ENCODE measurements around the gene OTOS.

OTOS gene

DNA sequence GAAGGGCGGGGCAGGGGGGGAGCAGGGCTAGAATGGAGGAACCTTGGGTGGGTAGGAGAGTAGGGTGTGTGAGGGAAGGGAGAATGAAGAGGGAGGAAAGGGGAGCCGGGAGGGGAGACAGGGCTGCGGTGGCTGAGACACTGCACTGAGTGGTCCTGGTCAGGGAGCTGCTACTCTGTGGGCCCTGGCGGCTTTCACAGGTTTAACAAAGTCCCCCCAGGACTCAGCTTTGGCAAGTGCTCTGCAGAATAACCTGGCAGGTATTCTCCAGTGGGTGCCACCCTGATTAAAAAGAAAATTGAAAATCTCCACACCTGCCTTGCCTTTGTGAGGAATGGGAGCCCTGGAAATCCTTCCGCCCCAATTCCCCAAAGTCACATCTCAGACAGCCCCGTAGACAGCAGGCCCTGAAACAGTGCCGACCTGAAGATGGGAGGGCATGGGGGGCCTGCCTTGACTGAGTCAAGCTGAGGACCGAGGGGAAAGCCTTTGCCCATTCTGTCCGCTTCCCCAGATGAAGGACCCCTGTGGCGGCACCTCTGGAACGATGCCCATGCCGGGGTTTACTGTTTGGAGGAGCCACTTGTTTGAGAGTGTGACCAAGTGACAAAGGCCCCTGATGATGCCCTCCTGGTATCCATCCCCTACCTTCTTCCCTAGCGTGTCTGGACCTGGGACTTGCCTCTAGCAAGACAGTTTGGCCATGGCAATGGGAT lies 43.6 kb upstream of the OTOS start:
- TF ChIP-seq, protein P1, sequence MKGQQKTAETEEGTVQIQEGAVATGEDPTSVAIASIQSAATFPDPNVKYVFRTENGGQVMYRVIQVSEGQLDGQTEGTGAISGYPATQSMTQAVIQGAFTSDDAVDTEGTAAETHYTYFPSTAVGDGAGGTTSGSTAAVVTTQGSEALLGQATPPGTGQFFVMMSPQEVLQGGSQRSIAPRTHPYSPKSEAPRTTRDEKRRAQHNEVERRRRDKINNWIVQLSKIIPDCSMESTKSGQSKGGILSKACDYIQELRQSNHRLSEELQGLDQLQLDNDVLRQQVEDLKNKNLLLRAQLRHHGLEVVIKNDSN (IDR thresholded peaks at IDR 0.05) = no peak

DNA sequence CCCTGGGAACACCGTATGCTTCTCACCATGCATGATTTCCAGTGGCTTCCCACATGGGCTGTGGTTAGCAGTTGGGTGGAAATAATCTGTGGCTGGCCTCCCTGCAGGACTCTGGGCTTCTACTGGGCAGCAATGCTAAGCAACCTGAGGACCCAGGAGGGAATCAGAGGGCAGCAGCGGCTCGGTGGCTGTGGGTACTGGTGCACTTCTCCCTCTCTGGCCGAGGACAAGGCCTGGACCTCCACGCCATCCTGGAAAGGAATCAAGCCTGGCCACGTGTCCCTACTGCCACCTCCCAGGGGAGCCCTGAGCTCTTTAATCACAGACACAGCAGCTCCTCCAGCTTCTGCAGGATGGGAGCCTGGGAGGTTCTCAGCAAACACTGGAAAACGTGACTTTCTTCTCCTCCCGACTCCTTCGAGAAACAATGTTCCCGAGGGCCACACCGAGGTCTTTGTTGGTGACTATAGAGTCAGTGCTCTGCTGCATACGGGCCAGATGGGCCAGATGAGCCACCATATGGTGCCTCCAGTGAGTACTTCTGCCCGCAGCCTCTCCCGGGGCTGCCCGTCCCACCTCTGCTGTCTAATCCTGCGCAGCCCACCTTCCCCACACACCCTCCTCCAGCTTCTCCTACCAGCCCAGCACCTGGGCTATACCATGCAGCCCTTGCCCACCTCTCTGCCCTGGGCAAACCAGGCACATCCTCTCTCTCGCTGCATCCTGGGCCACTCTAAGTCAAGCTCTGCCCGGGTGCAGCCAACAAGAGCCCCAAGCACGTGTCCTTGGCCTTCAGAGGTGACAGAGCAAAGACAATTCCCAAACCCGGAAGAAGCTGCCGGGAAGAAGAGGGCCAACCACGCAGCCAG lies 42.8 kb upstream of the OTOS start:
- no peak for TF ChIP-seq RAD21 (IDR thresholded peaks at IDR 0.05; ENCODE audit: low read depth)
- TF ChIP-seq NFIC (IDR thresholded peaks at IDR 0.05) = no peak
- no peak for TF ChIP-seq TCF12 (IDR thresholded peaks at IDR 0.05; ENCODE audit: low read depth)
- TF ChIP-seq TAF1 (IDR thresholded peaks at IDR 0.05; ENCODE audit: low read depth) = no peak
- TF ChIP-seq, protein P1 (IDR thresholded peaks at IDR 0.05) = no peak
- TF ChIP-seq CEBPB (IDR thresholded peaks at IDR 0.05) = no peak
- TF ChIP-seq, protein P2, sequence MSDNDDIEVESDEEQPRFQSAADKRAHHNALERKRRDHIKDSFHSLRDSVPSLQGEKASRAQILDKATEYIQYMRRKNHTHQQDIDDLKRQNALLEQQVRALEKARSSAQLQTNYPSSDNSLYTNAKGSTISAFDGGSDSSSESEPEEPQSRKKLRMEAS (IDR thresholded peaks at IDR 0.05) = no peak

DNA sequence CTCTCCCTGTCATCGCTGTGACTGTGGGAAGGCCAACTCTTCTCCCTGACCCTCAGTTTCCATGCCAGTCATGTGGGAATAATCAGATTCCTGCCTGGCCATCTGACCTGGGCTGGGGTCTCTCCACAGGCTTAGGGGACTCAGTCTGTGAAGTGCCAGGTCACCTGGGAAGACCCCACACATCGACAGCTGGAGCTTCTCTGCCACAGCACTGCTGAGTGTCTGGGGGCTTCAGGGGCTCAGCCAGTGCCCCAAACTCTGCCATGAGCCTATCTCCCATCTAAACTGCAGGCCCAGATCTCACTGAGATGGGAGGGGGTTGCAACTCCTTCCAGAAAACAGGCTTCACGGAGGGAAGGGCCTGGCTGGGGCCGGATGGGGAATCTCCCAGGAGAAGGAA lies 42.0 kb upstream of the OTOS start:
- TF ChIP-seq YY1 (IDR thresholded peaks at IDR 0.05; ENCODE audit: low read depth) (no peak), CREB1 (IDR thresholded peaks at IDR 0.05; ENCODE audit: low read depth) (no peak), NFIC (IDR thresholded peaks at IDR 0.05) (no peak), ZBTB7A (IDR thresholded peaks at IDR 0.05; ENCODE audit: low read depth) (no peak), FOXM1 (IDR thresholded peaks at IDR 0.05; ENCODE audit: borderline replicate concordance, low read depth) (no peak), CEBPB (IDR thresholded peaks at IDR 0.05) (no peak), EGR1 (IDR thresholded peaks at IDR 0.05) (no peak), TEAD4 (IDR thresholded peaks at IDR 0.05) (no peak), TAF1 (IDR thresholded peaks at IDR 0.05; ENCODE audit: low read depth) (no peak), TCF12 (IDR thresholded peaks at IDR 0.05; ENCODE audit: low read depth) (no peak), RAD21 (IDR thresholded peaks at IDR 0.05; ENCODE audit: low read depth) (no peak), EP300 (IDR thresholded peaks at IDR 0.05; ENCODE audit: borderline replicate concordance) (no peak)
- TF ChIP-seq, protein P3, sequence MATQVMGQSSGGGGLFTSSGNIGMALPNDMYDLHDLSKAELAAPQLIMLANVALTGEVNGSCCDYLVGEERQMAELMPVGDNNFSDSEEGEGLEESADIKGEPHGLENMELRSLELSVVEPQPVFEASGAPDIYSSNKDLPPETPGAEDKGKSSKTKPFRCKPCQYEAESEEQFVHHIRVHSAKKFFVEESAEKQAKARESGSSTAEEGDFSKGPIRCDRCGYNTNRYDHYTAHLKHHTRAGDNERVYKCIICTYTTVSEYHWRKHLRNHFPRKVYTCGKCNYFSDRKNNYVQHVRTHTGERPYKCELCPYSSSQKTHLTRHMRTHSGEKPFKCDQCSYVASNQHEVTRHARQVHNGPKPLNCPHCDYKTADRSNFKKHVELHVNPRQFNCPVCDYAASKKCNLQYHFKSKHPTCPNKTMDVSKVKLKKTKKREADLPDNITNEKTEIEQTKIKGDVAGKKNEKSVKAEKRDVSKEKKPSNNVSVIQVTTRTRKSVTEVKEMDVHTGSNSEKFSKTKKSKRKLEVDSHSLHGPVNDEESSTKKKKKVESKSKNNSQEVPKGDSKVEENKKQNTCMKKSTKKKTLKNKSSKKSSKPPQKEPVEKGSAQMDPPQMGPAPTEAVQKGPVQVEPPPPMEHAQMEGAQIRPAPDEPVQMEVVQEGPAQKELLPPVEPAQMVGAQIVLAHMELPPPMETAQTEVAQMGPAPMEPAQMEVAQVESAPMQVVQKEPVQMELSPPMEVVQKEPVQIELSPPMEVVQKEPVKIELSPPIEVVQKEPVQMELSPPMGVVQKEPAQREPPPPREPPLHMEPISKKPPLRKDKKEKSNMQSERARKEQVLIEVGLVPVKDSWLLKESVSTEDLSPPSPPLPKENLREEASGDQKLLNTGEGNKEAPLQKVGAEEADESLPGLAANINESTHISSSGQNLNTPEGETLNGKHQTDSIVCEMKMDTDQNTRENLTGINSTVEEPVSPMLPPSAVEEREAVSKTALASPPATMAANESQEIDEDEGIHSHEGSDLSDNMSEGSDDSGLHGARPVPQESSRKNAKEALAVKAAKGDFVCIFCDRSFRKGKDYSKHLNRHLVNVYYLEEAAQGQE (IDR thresholded peaks at IDR 0.05; ENCODE audit: low read depth) = no peak
- TF ChIP-seq, protein P2 (IDR thresholded peaks at IDR 0.05) = no peak
- TF ChIP-seq, protein P1 (IDR thresholded peaks at IDR 0.05) = no peak

DNA sequence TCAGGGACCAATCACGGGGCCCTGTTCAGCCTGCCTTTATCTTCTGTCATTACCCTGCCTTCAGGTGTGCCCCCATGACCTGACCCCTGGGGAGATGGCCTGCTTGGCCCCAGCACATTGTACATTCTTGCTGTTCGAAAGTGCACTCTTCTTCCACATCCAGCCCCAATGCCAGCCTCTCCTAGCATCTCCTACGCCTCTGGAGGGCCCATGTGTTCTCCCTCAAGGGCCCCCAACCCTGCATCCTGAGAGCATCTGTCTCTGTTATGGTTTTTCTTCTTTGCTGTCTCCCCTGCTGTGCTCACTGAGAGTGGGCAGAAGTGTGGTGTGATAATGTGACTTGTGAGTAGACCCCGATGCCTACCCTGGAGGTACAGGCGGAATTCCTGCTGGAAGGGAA lies 41.5 kb upstream of the OTOS start:
- TF ChIP-seq TEAD4 (IDR thresholded peaks at IDR 0.05) (no peak), YY1 (IDR thresholded peaks at IDR 0.05; ENCODE audit: low read depth) (no peak), FOXM1 (IDR thresholded peaks at IDR 0.05; ENCODE audit: borderline replicate concordance, low read depth) (no peak), CREB1 (IDR thresholded peaks at IDR 0.05; ENCODE audit: low read depth) (no peak)
- TF ChIP-seq, protein P1 (IDR thresholded peaks at IDR 0.05) = no peak
- TF ChIP-seq, protein P3 (IDR thresholded peaks at IDR 0.05; ENCODE audit: low read depth) = no peak
- TF ChIP-seq, protein P2 (IDR thresholded peaks at IDR 0.05) = no peak
